H9 (cell line): ENCODE measurements around the gene BCAP29. TPM values are rescaled to one million over a fixed set of nuclear protein-coding genes. Genes with fewer than 3 reads are reported as not detected.

Experiments used
- DNase-seq: peaks from one replicate; pipeline ENCODE4 v3.0.0-alpha.2; 2017
- H2AFZ ChIP-seq: one replicate; pipeline ENCODE4 v1.6.1; 2013; ENCODE audit warnings: mild to moderate bottlenecking, low read length, control low read depth, moderate library complexity
- H2AK5ac ChIP-seq: 2 replicates; pipeline ENCODE4 v1.6.1; 2013; ENCODE audit warnings: low read length, control low read depth, mixed read lengths; ENCODE audit not compliant: insufficient read length
- H2BK120ac ChIP-seq: one replicate; pipeline ENCODE4 v1.6.1; 2013; ENCODE audit warnings: low read depth, mild to moderate bottlenecking, low read length, control low read depth, inconsistent platforms; ENCODE audit not compliant: poor library complexity, severe bottlenecking
- H2BK12ac ChIP-seq: 2 replicates; pipeline ENCODE4 v1.6.1; 2013; ENCODE audit warnings: low read length, control low read depth, mixed read lengths, low read depth; ENCODE audit not compliant: insufficient read length
- H2BK15ac ChIP-seq: 2 replicates; pipeline ENCODE4 v1.6.1; 2013; ENCODE audit warnings: low read depth, low read length, control low read depth
- H2BK20ac ChIP-seq: one replicate; pipeline ENCODE4 v1.6.1; 2013; ENCODE audit warnings: low read depth, mild to moderate bottlenecking, low read length, control low read depth, inconsistent platforms; ENCODE audit not compliant: poor library complexity, severe bottlenecking
- H2BK5ac ChIP-seq: 2 replicates; pipeline ENCODE4 v1.6.1; 2013; ENCODE audit warnings: low read length, control low read depth, mixed read lengths; ENCODE audit not compliant: insufficient read length
- H3K14ac ChIP-seq: 2 replicates; pipeline ENCODE4 v1.6.1; 2013; ENCODE audit warnings: low read length, control low read depth; ENCODE audit not compliant: insufficient read depth
- H3K18ac ChIP-seq: 2 replicates; pipeline ENCODE4 v1.6.1; 2013; ENCODE audit warnings: low read depth, mild to moderate bottlenecking, mixed read lengths, low read length, control low read depth; ENCODE audit not compliant: insufficient read length
- H3K23ac ChIP-seq: 2 replicates; pipeline ENCODE4 v1.6.1; 2013; ENCODE audit warnings: low read length, control low read depth, mixed read lengths, low read depth; ENCODE audit not compliant: insufficient read length
- H3K23me2 ChIP-seq: 2 replicates; pipeline ENCODE4 v1.6.1; 2013; ENCODE audit warnings: low read depth, mild to moderate bottlenecking, mixed read lengths, low read length, control low read depth; ENCODE audit not compliant: insufficient read length, poor library complexity, severe bottlenecking
- H3K27ac ChIP-seq: 2 replicates; pipeline ENCODE4 v1.5.1; 2013; ENCODE audit warnings: low read length, control low read depth, mixed read lengths, low read depth; ENCODE audit not compliant: insufficient read length
- H3K27me3 ChIP-seq: 2 replicates; pipeline ENCODE4 v1.6.1; 2013; ENCODE audit warnings: low read length, control low read depth, inconsistent platforms; ENCODE audit not compliant: insufficient read depth
- H3K4ac ChIP-seq: 2 replicates; pipeline ENCODE4 v1.6.1; 2013; ENCODE audit warnings: low read depth, mild to moderate bottlenecking, control low read depth, inconsistent platforms, low read length, moderate library complexity
- H3K4me1 ChIP-seq: 2 replicates; pipeline ENCODE4 v1.6.1; 2013; ENCODE audit warnings: low read length, control low read depth, inconsistent platforms; ENCODE audit not compliant: insufficient read depth
- H3K4me2 ChIP-seq: 2 replicates; pipeline ENCODE4 v1.6.1; 2013; ENCODE audit warnings: low read length, control low read depth, mixed read lengths; ENCODE audit not compliant: insufficient read length, insufficient read depth
- H3K56ac ChIP-seq: 2 replicates; pipeline ENCODE4 v1.6.1; 2013; ENCODE audit warnings: low read depth, mild to moderate bottlenecking, mixed read lengths, low read length, control low read depth; ENCODE audit not compliant: insufficient read length
- H3K79me1 ChIP-seq: 2 replicates; pipeline ENCODE4 v1.6.1; 2013; ENCODE audit warnings: low read depth, mild to moderate bottlenecking, moderate library complexity, low read length, control low read depth, inconsistent platforms; ENCODE audit not compliant: insufficient read depth, poor library complexity, severe bottlenecking
- H3K79me2 ChIP-seq: 2 replicates; pipeline ENCODE4 v1.6.1; 2013; ENCODE audit warnings: low read length, control low read depth, inconsistent platforms; ENCODE audit not compliant: insufficient read depth
- H3K9ac ChIP-seq: 2 replicates; pipeline ENCODE4 v1.6.1; 2013; ENCODE audit warnings: low read length, control low read depth, mixed read lengths; ENCODE audit not compliant: insufficient read length; ENCODE audit errors: extremely low read depth
- H3K9me3 ChIP-seq: one replicate; pipeline ENCODE4 v1.6.1; 2013; ENCODE audit warnings: low read depth, low read length, inconsistent platforms; ENCODE audit not compliant: control insufficient read depth
- H3T11ph ChIP-seq: one replicate; pipeline ENCODE4 v1.6.1; 2013; ENCODE audit warnings: mild to moderate bottlenecking, low read length, control low read depth, inconsistent platforms
- H4K20me1 ChIP-seq: one replicate; pipeline ENCODE4 v1.6.1; 2013; ENCODE audit not compliant: control insufficient read depth, insufficient read length, insufficient read depth
- H4K5ac ChIP-seq: 2 replicates; pipeline ENCODE4 v1.6.1; 2013; ENCODE audit warnings: low read depth, mild to moderate bottlenecking, mixed read lengths, low read length, control low read depth; ENCODE audit not compliant: insufficient read length
- H4K8ac ChIP-seq: replicated peaks from 2 replicates; pipeline ENCODE4 v1.6.1; 2013; ENCODE audit warnings: low read length, control low read depth, mixed read lengths, low read depth; ENCODE audit not compliant: insufficient read length
- H4K91ac ChIP-seq: 2 replicates; pipeline ENCODE4 v1.6.1; 2013; ENCODE audit warnings: low read depth, mild to moderate bottlenecking, moderate library complexity, mixed read lengths, low read length, control low read depth; ENCODE audit not compliant: insufficient read length
- H3K27ac Mint-ChIP-seq, 3 experiments: 2 replicates in 2 of 3; 3 replicates in 1 of 3; pipeline ENCODE4 v1.8.0; 2020 to 2021; ENCODE audit warnings: mixed read lengths in 3 of 3, mild to moderate bottlenecking in 1 of 3, moderate library complexity in 1 of 3
- H3K27me3 Mint-ChIP-seq: 2 replicates; pipeline ENCODE4 v1.8.0; 2021; ENCODE audit warnings: low read depth, mild to moderate bottlenecking, moderate library complexity, mixed read lengths
- H3K36me3 Mint-ChIP-seq, 3 experiments: 2 replicates in 2 of 3; 3 replicates in 1 of 3; pipeline ENCODE4 v1.8.0; 2020 to 2021; ENCODE audit warnings: low read depth in 3 of 3, mixed read lengths in 3 of 3; ENCODE audit not compliant: insufficient read depth in 1 of 3
- H3K4me1 Mint-ChIP-seq, 2 experiments: 2 replicates each; pipeline ENCODE4 v1.8.0; 2020; ENCODE audit warnings: mixed read lengths in 2 of 2
- H3K4me3 Mint-ChIP-seq, 2 experiments: 2 replicates in 1 of 2; 3 replicates in 1 of 2; pipeline ENCODE4 v1.8.0; 2020 to 2021; ENCODE audit warnings: mild to moderate bottlenecking in 2 of 2, mixed read lengths in 2 of 2, moderate library complexity in 1 of 2
- H3K9me3 Mint-ChIP-seq, 2 experiments: 2 replicates in 1 of 2; 3 replicates in 1 of 2; pipeline ENCODE4 v1.8.0; 2020; ENCODE audit warnings: mild to moderate bottlenecking in 2 of 2, mixed read lengths in 2 of 2, moderate library complexity in 1 of 2
- CTCF ChIP-seq: fragments of 200-600 bp; sonication (generic); conservative IDR thresholded peaks from 3 replicates; pipeline ENCODE4 v1.8.0; 2021; ENCODE audit warnings: antibody characterized with exemption, mild to moderate bottlenecking
- WGBS: extraction: QIAGEN DNeasy Blood & Tissue Kit; methylation state at CpG from one replicate; pipeline ENCODE4 v1.1.7; 2013; ENCODE audit warnings: missing lambda C conversion rate, low lambda C conversion rate, mixed read lengths; ENCODE audit not compliant: insufficient read length; ENCODE audit errors: extremely low coverage; 5-methylcytosine and 5-hydroxymethylcytosine counted together
- total RNA-seq: library from RNA; stranded (reverse); gene quantifications from 2 replicates; pipeline ENCODE4 v1.2.1, GENCODE V29; 2021

BCAP29 gene
- total RNA-seq, 1 experiment from 2014 or later, result 30.6 TPM

- H4K91ac ChIP-seq, result no peak overlapping the region
- no peak overlapping the region for H3K9ac ChIP-seq
- H3K23me2 ChIP-seq, result no peaks in the 10 kb centered on the region
- H3K27ac Mint-ChIP-seq, result no peak overlapping the region
- H2AK5ac ChIP-seq, result no peak overlapping the region
- H3K79me2 ChIP-seq, result no peaks in the 10 kb centered on the region
- H4K5ac ChIP-seq, result no peak overlapping the region
- H3K27me3 ChIP-seq, result no peaks in the 10 kb centered on the region
- no peak overlapping the region for H3K14ac ChIP-seq
- no peaks in the 10 kb centered on the region for H3K9me3 ChIP-seq
- DNase-seq, result no peak
- no peak overlapping the region for H3T11ph ChIP-seq
- H2BK12ac ChIP-seq, result no peak overlapping the region
- H3K4me3 Mint-ChIP-seq, result no peak overlapping the region
- no peak overlapping the region for H2BK15ac ChIP-seq
- H3K4ac ChIP-seq, result no peak overlapping the region
- no peak overlapping the region for H3K4me2 ChIP-seq
- no peaks in the 10 kb centered on the region for H3K4me1 Mint-ChIP-seq
- H2BK20ac ChIP-seq, result no peak overlapping the region
- H3K18ac ChIP-seq, result no peak overlapping the region
- H2BK120ac ChIP-seq, result no peak overlapping the region
- H4K20me1 ChIP-seq, result no peaks in the 10 kb centered on the region
- no peaks in the 10 kb centered on the region for H3K9me3 Mint-ChIP-seq
- H2AFZ ChIP-seq, result no peak overlapping the region
- peaks cover 0 to 10% (median 4%) of the 10 kb centered on the region in 3 experiments; a peak in 2 of 7 replicates for H3K36me3 Mint-ChIP-seq
- no peaks in the 10 kb centered on the region for H3K4me1 ChIP-seq
- no peak overlapping the region for H3K23ac ChIP-seq
- WGBS, result no CpG with 5 or more reads among the region's 2 CpGs
- H3K79me1 ChIP-seq, result no peaks in the 10 kb centered on the region
- H2BK5ac ChIP-seq, result no peak overlapping the region
- H3K56ac ChIP-seq, result no peak overlapping the region
- no peak overlapping the region for H3K27ac ChIP-seq
- no peak overlapping the region for H4K8ac ChIP-seq
- H3K27me3 Mint-ChIP-seq, result no peaks in the 10 kb centered on the region
- no peak for TF ChIP-seq CTCF
Measured at GRCh38 chr7:107600816-107601215, 20.8 kb downstream of the BCAP29 start.
